CD4-positive, CD25-positive, alpha-beta regulatory T cell (primary cell): ENCODE measurements around the gene TRIM46. TPM values are rescaled to one million over a fixed set of nuclear protein-coding genes. Genes with fewer than 3 reads are reported as not detected.

Source experiments
- ATAC-seq, 2 donors: fragments of 150-1000 bp; cut with Tn5 transposase; one replicate each; pipeline ENCODE4 v1.10.0; 2021; ENCODE audit warnings: low read depth in 2 of 2, moderate number of reproducible peaks in 2 of 2, moderate library complexity in 1 of 2
- DNase-seq, 3 donors: peaks; one replicate each; pipeline versions ENCODE4 v3.0.0 to v3.0.0-alpha.2; 2012 to 2022; ENCODE audit warnings: mixed read lengths in 1 of 3
- H3K27ac ChIP-seq: one replicate; pipeline ENCODE4 v1.7.0; 2013; ENCODE audit warnings: mild to moderate bottlenecking, low read length; ENCODE audit not compliant: insufficient read depth, poor library complexity, severe bottlenecking
- H3K27me3 ChIP-seq: one replicate; pipeline ENCODE4 v1.7.0; 2013; ENCODE audit warnings: low read length; ENCODE audit not compliant: control insufficient read depth, insufficient read depth
- H3K36me3 ChIP-seq: one replicate; pipeline ENCODE4 v1.7.0; 2013; ENCODE audit warnings: mild to moderate bottlenecking, low read length, moderate library complexity; ENCODE audit not compliant: control insufficient read depth, insufficient read depth
- H3K4me1 ChIP-seq: 2 replicates; pipeline ENCODE4 v1.7.0; 2013; ENCODE audit warnings: mild to moderate bottlenecking, low read length; ENCODE audit not compliant: insufficient read depth, control insufficient read depth, poor library complexity, severe bottlenecking
- H3K4me3 ChIP-seq: one replicate; pipeline ENCODE4 v1.7.0; 2013; ENCODE audit warnings: low read depth, mild to moderate bottlenecking, low read length, moderate library complexity
- H3K9me3 ChIP-seq, 2 experiments: 1 replicate in 1 of 2; 2 replicates in 1 of 2; pipeline ENCODE4 v1.7.0; 2013; ENCODE audit warnings: low read length in 2 of 2, mild to moderate bottlenecking in 1 of 2, moderate library complexity in 1 of 2; ENCODE audit not compliant: control insufficient read depth in 2 of 2
- H3K27ac Mint-ChIP-seq, 3 donors: one replicate each; pipeline ENCODE4 v1.8.0; 2020 to 2022; ENCODE audit warnings: mild to moderate bottlenecking in 3 of 3, mixed read lengths in 3 of 3, moderate library complexity in 2 of 3
- H3K27me3 Mint-ChIP-seq: one replicate; pipeline ENCODE4 v1.8.0; 2022; ENCODE audit warnings: mild to moderate bottlenecking, mixed read lengths
- H3K36me3 Mint-ChIP-seq: one replicate; pipeline ENCODE4 v1.8.0; 2020; ENCODE audit warnings: mixed read lengths
- H3K4me1 Mint-ChIP-seq, 4 donors: one replicate each; pipeline ENCODE4 v1.8.0; 2020 to 2022; ENCODE audit warnings: mixed read lengths in 4 of 4, mild to moderate bottlenecking in 1 of 4
- H3K4me3 Mint-ChIP-seq, 4 donors: one replicate each; pipeline ENCODE4 v1.8.0; 2020 to 2022; ENCODE audit warnings: mild to moderate bottlenecking in 4 of 4, mixed read lengths in 4 of 4, moderate library complexity in 3 of 4
- H3K9me3 Mint-ChIP-seq, 7 donors: one replicate each; pipeline ENCODE4 v1.8.0; 2020 to 2022; ENCODE audit warnings: mixed read lengths in 7 of 7, mild to moderate bottlenecking in 3 of 7, moderate library complexity in 2 of 7
- polyA plus RNA-seq, 4 donors: library from polyadenylated mRNA; unstranded; fragments of 300-500 nt; fragmentation: Illumina TruSeq; gene quantifications; one replicate each; pipeline ENCODE4 v1.2.3, GENCODE V29; 2021
- total RNA-seq: library from RNA; stranded (reverse); gene quantifications from one replicate; pipeline ENCODE4 v1.2.3, GENCODE V29; 2022

Gene TRIM46, protein sequence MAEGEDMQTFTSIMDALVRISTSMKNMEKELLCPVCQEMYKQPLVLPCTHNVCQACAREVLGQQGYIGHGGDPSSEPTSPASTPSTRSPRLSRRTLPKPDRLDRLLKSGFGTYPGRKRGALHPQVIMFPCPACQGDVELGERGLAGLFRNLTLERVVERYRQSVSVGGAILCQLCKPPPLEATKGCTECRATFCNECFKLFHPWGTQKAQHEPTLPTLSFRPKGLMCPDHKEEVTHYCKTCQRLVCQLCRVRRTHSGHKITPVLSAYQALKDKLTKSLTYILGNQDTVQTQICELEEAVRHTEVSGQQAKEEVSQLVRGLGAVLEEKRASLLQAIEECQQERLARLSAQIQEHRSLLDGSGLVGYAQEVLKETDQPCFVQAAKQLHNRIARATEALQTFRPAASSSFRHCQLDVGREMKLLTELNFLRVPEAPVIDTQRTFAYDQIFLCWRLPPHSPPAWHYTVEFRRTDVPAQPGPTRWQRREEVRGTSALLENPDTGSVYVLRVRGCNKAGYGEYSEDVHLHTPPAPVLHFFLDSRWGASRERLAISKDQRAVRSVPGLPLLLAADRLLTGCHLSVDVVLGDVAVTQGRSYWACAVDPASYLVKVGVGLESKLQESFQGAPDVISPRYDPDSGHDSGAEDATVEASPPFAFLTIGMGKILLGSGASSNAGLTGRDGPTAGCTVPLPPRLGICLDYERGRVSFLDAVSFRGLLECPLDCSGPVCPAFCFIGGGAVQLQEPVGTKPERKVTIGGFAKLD
- total RNA-seq (6.1 TPM), polyA plus RNA-seq (1 to 10 TPM in 2 of 4 donors, under 1 TPM in 2; 0.44 to 1.6 (median 0.78) TPM)

DNA sequence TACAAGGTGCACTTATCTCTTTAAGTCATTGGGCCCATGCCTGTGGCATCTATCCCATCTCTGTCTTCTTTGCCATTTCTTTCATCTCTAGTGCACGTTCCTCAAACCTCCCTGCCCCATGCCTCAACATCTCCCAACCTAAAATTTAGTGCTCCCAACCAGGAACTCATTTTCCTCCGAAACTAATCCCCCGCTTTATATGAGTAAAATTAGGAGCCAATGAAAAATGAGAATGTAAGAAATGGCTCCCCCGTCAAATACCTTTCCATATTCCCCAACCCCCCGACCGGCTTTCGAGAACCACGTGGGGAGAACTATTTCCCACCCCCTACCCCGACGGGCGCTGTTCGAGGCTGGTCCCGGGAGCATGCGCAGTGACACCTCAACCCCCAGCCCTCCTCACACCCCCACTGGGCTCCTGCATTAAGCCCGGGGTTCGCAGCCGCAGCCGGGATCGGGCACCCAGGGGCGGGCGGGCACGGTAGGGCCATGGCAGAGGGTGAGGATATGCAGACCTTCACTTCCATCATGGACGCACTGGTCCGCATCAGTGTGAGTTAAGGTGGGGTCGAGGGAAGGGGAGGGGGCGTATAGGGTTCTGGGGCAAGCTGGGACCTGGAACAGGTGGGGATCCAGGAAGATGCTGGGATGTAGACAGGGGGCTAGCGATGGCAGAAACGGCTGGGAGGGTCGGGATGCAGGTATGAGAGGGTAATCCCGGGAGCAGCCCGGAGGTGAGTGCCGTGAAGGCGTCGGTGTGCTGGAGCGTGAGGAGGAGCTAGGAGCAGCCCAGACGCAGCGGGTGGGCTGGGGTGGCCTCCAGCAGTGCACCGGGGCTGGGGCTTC lies at the start of gene TRIM46:
TRIM46 (plus strand) TSS at position 372 of the 846 bp plus-strand sequence; CDS start at position 490, 118 bp downstream.
- Mint-ChIP-seq H3K4me3 (peak within 1 kb of the TSS; percentile 94 to 100 (median 98)), H3K27me3 (peaks cover 4% of the 10 kb centered on the region), H3K36me3 (peaks cover 14% of the 10 kb centered on the region), H3K27ac (peak within 1 kb of the TSS; percentile 99 to 100 (median 100)), H3K9me3 (no peaks in the 10 kb centered on the region), H3K4me1 (peaks cover 15 to 61% (median 34%) of the 10 kb centered on the region in 4 donors)
- peak within 1 kb of the TSS; percentile 70 for H3K4me3 ChIP-seq
- no peaks in the 10 kb centered on the region for H3K9me3 ChIP-seq
- ATAC-seq (peak in 1 of 2 donors; percentile 2), DNase-seq (peak; percentile 46 to 75 (median 59))
- peaks cover 37% of the 10 kb centered on the region for H3K4me1 ChIP-seq
- H3K27ac ChIP-seq: peak within 1 kb of the TSS; percentile 93
- peaks cover 23% of the 10 kb centered on the region for H3K36me3 ChIP-seq
- H3K27me3 ChIP-seq: no peaks in the 10 kb centered on the region

DNA sequence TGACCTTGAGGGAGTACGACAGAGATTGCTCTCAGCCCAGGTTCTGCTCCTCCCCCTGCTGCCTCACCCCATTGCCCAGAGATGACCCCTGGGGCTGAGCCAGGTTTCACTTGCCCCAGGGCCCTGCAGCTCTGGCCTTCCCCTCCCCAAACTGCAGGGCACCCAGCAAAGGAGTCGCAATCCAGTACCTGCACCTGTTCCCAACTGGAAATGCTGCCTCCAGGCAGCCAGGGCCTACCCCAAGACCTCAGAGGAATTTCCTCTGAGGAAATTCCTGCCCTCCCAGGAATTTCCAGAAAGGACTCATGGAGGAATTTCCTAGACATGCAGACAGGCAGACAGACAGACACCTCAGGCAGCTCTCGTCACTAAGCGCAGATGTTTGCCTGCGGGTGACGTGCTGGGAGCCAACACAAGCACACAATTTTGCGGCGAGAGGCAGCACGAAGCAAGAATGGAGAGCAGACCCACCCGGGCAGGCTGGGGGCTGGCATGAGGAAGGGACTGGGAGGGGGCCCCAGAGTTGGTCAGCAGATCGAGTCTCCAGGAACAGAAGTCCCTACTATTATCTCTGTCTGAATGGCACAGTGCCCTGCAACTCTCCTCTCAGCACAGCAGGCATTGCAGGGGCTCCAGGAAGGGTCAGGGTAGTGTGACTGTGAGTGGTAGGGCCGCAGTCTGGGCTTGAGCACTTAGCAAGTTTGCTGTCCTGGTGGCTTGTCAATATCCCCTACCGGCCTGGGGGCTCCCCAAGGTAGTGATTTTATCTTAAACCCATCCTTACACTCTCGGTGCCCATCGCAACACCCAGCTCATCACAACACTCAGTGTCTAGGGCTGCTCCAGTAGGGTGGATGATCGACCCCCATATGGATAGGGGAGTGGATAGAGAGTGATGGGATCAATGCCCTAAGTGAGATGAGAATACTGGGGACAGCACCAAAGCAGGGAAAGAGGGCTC lies 48.9 kb upstream of the TRIM46 start:
- Mint-ChIP-seq H3K9me3 (no peaks in the 10 kb centered on the region), H3K36me3 (no peaks in the 10 kb centered on the region), H3K4me3 (peak overlapping the region in 1 of 4 donors; percentile 78), H3K27ac (peak overlapping the region in 1 of 3 donors; percentile 7), H3K4me1 (peaks cover 0 to 30% (median 12%) of the 10 kb centered on the region in 4 donors), H3K27me3 (peaks cover 64% of the 10 kb centered on the region)
- no peak overlapping the region for H3K4me3 ChIP-seq
- no peak for DNase-seq
- ATAC-seq: no peak
- no peaks in the 10 kb centered on the region for H3K9me3 ChIP-seq
- peaks cover 9% of the 10 kb centered on the region for H3K27me3 ChIP-seq
- H3K27ac ChIP-seq: no peak overlapping the region
- no peaks in the 10 kb centered on the region for H3K36me3 ChIP-seq
- peaks cover 34% of the 10 kb centered on the region for H3K4me1 ChIP-seq

DNA sequence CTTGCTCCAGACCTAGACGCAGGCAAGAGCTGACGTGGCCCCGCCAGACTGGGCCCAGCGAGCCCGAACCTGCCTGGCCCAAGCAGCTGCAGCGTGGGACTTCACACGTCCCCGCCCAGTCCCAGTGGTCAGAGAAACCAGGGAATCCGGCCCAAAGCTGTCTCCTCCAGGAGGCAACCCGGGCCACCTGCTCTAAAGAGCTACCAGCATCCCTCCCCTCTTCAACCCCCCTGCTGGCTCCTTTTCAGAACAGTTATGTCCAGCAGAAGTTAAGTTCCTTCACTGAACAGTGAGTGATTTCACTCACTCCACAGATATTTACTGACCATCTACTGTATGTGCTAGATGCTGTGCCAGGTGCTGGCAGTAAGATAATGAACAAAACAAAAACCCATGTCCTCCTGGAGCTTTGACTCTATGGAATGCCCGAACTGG lies 48.1 kb upstream of the TRIM46 start:
- H3K4me1 Mint-ChIP-seq: peaks cover 0 to 36% (median 14%) of the 10 kb centered on the region in 4 donors
- no peaks in the 10 kb centered on the region for H3K9me3 Mint-ChIP-seq
- Histone ChIP-seq H3K36me3 (no peaks in the 10 kb centered on the region), H3K27me3 (peaks cover 9% of the 10 kb centered on the region), H3K9me3 (no peaks in the 10 kb centered on the region), H3K4me3 (no peak overlapping the region), H3K4me1 (peaks cover 35% of the 10 kb centered on the region), H3K27ac (no peak overlapping the region)
- ATAC-seq: no peak
- no peak overlapping the region for H3K27ac Mint-ChIP-seq
- H3K4me3 Mint-ChIP-seq: peak overlapping the region in 2 of 4 donors; percentile 21 to 78
- H3K27me3 Mint-ChIP-seq: peaks cover 64% of the 10 kb centered on the region
- H3K36me3 Mint-ChIP-seq: no peaks in the 10 kb centered on the region
- no peak for DNase-seq

DNA sequence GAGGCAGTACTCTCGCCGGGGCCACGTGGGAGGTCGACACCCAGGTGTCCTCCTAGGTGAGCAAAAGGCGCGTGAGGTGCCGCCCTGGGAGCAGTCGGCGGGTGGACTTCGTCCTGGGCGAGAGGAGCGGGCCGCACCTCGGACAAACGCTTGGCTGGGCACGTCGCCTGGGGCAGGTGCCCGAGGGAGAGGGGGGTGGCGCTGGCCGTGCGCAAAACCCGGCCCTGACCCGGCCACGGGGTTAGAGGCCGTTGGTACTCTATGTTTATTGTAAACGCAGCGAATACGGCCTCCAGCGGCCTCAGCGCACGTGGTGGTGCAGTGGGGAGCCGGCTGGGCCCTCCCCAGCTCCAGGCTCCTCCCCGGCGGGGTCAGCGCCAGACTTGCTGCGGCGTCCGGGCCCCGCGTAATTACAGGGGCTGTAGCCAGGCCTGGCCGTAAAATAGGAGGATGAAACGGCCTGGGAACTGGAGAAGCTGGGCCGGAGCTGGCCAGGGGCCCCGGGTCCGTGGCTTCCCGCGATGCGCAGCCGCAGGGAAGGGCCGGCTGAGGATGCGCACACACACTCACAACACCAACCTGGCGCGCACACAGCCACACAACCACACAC lies 47.6 kb upstream of the TRIM46 start:
- ATAC-seq: no peak
- H3K27me3 ChIP-seq: peaks cover 9% of the 10 kb centered on the region

DNA sequence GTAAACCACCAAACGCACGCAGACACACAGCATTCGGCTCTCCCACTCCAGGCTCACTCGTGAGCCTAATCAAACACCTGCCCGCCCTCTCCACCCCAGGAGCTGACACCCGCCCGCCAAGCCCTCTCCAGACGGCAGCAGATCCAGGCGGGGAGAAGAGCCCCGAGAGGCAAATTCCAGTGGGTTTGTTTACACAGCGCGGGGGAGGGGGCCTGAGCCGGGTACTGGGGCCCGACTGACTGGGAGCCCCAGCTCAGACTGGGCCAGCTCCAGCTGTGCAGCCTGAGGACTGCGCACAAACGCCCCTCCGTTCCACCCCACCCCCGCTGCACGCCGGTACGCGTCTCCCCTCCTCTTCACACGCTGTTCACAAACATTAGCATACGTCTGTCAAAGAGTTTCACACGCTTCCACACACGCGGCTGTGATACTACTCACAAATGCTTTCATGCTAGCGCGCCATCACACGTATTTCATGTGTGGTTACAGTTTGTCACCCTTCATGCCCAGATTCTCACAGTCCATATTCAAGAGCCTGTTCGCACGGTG lies 47.0 kb upstream of the TRIM46 start:
- H3K9me3 Mint-ChIP-seq: no peaks in the 10 kb centered on the region
- H3K4me3 Mint-ChIP-seq: peak overlapping the region; percentile 75 to 94 (median 87)
- peak overlapping the region; percentile 50 for H3K4me3 ChIP-seq
- no peaks in the 10 kb centered on the region for H3K36me3 ChIP-seq
- H3K9me3 ChIP-seq: no peaks in the 10 kb centered on the region
- peaks cover 0 to 41% (median 18%) of the 10 kb centered on the region in 4 donors for H3K4me1 Mint-ChIP-seq
- H3K36me3 Mint-ChIP-seq: no peaks in the 10 kb centered on the region
- H3K27ac ChIP-seq: no peak overlapping the region
- DNase-seq (peak in 2 of 3 donors; percentile 40 to 61), ATAC-seq (peak; percentile 60 to 63)
- H3K4me1 ChIP-seq: peaks cover 35% of the 10 kb centered on the region
- peak overlapping the region in 2 of 3 donors; percentile 23 to 49 for H3K27ac Mint-ChIP-seq
- peaks cover 9% of the 10 kb centered on the region for H3K27me3 ChIP-seq
- peaks cover 68% of the 10 kb centered on the region for H3K27me3 Mint-ChIP-seq

More for the DNA sequence above, 47.6 kb upstream of the TRIM46 start:
- H3K4me1 Mint-ChIP-seq: peaks cover 0 to 41% (median 18%) of the 10 kb centered on the region in 4 donors
- no peaks in the 10 kb centered on the region for H3K36me3 ChIP-seq
- H3K27me3 Mint-ChIP-seq: peaks cover 70% of the 10 kb centered on the region
- H3K9me3 Mint-ChIP-seq: no peaks in the 10 kb centered on the region
- no peak for DNase-seq
- no peak overlapping the region for H3K27ac Mint-ChIP-seq
- H3K4me3 ChIP-seq: no peak overlapping the region
- no peak overlapping the region for H3K27ac ChIP-seq
- no peaks in the 10 kb centered on the region for H3K9me3 ChIP-seq
- no peaks in the 10 kb centered on the region for H3K36me3 Mint-ChIP-seq
- H3K4me3 Mint-ChIP-seq: peak overlapping the region in 2 of 4 donors; percentile 21 to 78
- H3K4me1 ChIP-seq: peaks cover 35% of the 10 kb centered on the region
